GM20000 (cell line): ENCODE measurements around the gene IL10RB.

Experiments used
- DNase-seq: peaks from one replicate; pipeline ENCODE4 v3.0.0; 2012; ENCODE audit warnings: low spot score
- CTCF ChIP-seq: IDR thresholded peaks from 2 replicates; pipeline ENCODE4 v1.5.1; 2012; ENCODE audit warnings: mild to moderate bottlenecking, control low read depth; ENCODE audit errors: extremely low read depth, missing control alignments

Gene IL10RB

GRCh38 chr21:33293136-33293535 lies 27.0 kb downstream of the IL10RB start:
- no peak for DNase-seq
- no peak for TF ChIP-seq CTCF

GRCh38 chr21:33293811-33294216 lies 27.6 kb downstream of the IL10RB start:
- no peak for DNase-seq
- TF ChIP-seq CTCF: no peak

- no peak for DNase-seq
- no peak for TF ChIP-seq CTCF
Measured at GRCh38 chr21:33296156-33296555, 30.0 kb downstream of the IL10RB start.

- DNase-seq: peak; percentile 56
- no peak for TF ChIP-seq CTCF
Measured at GRCh38 chr21:33299181-33299752, 33.1 kb downstream of the IL10RB start.

- DNase-seq: no peak
- no peak for TF ChIP-seq CTCF
Measured at GRCh38 chr21:33300701-33301631, 34.8 kb downstream of the IL10RB start.

- DNase-seq: no peak
- no peak for TF ChIP-seq CTCF
Measured at GRCh38 chr21:33301632-33302002, 35.5 kb downstream of the IL10RB start.

- TF ChIP-seq CTCF: no peak
- DNase-seq: no peak
Measured at GRCh38 chr21:33302055-33302454, 35.9 kb downstream of the IL10RB start.
